ENCODE measurements around the gene L1CAM.

Gene L1CAM

GRCh38 chrX:153922932-153923857 lies 37.2 kb upstream of the L1CAM start:
- peak; percentile 20 for DNase-seq

- peak; percentile 10 for DNase-seq
Observed at GRCh38 chrX:153921511-153922446, 35.8 kb upstream of the L1CAM start.

DNA sequence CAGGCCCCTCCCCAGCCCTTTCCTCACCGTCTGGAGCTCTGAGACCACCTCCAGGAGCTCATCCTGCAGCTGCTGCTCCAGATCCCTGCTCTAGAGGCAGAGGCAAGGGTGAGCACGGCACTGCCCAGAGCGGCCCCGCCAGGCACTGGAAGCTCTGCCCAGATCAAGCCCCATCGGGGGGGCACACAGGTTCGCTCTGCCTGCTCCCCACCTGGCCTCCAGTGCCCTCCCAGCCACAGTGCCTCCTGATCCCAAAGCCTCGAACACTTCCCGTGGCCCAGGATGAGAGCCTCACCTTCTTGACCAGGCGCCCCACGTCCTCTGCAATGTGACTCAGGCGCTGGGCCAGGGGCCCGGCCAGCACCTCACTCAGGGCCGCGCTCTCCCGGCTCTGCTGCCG lies 35.1 kb upstream of the L1CAM start:
- no peak for DNase-seq

GRCh38 chrX:153920546-153920945 lies 34.6 kb upstream of the L1CAM start:
- DNase-seq, result no peak

- no peak for DNase-seq
Observed at GRCh38 chrX:153919281-153919680, 33.3 kb upstream of the L1CAM start.

GRCh38 chrX:153917869-153918268 lies 31.9 kb upstream of the L1CAM start:
- no peak for DNase-seq

- no peak for DNase-seq
Observed at GRCh38 chrX:153913701-153914100, 27.7 kb upstream of the L1CAM start.

- DNase-seq, result no peak
Observed at GRCh38 chrX:153913211-153913610, 27.2 kb upstream of the L1CAM start.

DNA sequence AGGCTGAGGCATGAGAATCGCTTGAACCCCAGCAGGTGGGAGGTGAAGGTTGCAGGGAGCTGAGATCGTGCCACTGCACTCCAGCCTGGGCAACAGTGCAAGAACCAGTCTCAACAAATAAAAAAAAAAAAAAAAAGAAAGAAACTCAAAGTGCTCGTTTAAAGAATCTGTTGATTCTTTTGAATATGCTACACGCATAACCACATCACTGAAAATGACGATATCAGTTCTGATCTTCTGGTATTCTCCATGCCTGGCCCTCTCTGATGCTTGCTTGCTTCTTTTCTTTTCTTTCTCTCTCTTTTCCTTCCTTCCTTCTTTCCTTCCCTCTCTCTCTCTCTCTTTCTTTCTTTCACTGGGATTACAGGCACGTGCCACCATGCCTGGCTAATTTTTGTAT lies 25.8 kb upstream of the L1CAM start:
- no peak for DNase-seq

GRCh38 chrX:153910446-153910845 lies 24.5 kb upstream of the L1CAM start:
- no peak for DNase-seq

GRCh38 chrX:153909980-153910360 lies 24.0 kb upstream of the L1CAM start:
- no peak for DNase-seq

DNA sequence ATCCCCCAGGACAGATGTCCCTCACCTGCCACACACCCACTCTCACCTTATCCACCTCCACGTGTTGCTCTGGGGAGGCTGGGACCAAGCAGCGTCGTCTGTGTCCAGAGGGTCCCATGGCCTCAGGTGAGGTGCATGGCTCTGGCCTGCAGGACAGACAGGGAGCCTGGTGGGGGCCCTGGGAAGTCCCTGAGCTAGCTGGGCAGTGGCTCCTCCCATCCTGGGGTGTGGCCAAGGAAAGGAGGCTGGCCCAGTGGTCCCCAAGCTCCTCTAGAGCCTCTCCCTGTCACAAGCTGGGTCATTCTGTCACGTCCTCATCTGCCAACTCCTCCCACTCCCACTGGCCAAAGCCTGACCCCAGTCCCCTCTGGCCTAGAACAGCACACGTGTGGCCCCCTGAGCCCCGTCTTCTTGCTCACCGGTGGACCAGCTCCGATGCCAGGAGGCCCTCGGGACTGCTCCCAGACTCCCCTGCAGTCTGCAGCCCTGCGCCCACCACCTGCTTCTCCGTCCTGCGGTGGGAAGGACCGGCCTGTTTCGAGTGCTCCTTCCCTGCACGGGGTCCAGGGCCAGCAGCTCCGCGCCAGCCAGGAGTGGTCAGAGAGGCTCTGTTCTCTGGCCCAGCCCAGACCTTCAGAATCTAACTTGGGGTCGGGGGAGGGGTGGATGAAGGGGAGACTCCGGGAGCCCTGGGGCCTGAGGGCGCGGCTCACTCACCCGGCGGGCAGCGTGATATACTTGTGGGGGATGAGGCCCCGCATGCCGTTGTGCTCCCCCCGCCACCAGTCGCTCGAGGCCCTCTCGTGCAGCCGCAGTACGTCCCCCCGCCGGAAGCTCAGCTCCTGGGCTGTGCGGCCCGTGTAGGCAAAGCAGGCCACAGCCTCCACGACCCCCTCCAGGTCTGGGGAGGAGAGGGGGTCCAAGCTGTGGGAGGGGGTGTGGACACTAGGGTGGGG lies 23.3 kb upstream of the L1CAM start:
- no peak for DNase-seq

DNA sequence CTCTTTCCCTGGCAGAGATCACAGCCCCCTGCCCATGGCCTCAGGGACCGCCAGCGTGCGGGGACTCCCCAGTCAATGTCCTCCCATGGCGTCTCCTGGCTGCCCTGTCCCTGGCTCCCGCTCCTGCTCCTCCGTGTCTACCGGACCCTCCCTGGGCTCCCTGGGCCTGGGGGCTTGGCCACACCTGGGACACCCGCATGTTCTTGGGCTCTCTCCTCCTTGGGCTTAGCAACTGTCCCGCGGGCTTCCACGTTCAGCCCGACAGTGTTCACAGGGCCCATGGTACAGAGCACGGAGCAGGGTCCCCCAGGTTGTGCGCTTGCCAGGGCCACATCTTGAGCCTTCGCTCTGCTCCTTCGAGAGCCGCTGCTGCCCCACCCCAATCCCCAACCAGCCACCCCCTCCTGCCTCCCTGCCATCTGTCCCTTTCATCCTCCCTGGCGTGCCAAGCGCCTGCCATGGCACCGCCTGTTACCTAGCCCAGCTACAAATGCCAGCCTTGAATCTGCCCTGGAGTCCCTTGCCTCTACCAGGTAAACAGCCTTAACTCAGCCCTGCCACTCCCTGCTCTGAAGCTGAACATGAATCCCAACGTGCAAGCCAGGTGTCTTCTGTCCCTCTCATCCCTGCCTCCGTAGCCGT lies 22.4 kb upstream of the L1CAM start:
- DNase-seq, result no peak

DNA sequence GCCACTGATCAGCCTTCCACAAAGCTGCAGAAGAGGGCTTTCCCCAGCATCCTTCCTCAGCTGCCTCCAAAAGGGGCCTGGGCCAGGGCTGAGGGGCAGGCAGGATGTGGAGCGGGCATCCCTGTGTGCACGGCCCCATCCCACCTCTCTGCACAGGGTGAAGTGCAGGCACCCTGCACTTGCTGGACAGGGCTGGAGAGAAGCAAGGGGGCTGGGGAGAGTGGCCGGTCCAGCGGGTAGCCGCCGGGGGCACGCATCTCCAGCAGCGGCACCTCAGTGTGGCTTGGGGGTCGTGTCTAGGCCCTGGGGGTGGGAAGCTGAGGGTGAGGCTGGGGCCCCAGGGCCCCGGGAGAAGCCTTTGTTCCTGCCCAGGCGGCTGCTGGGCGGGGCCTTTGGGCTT lies 21.5 kb upstream of the L1CAM start:
- DNase-seq, result no peak

- DNase-seq, result no peak
Observed at GRCh38 chrX:153906126-153906917, 20.3 kb upstream of the L1CAM start.

DNA sequence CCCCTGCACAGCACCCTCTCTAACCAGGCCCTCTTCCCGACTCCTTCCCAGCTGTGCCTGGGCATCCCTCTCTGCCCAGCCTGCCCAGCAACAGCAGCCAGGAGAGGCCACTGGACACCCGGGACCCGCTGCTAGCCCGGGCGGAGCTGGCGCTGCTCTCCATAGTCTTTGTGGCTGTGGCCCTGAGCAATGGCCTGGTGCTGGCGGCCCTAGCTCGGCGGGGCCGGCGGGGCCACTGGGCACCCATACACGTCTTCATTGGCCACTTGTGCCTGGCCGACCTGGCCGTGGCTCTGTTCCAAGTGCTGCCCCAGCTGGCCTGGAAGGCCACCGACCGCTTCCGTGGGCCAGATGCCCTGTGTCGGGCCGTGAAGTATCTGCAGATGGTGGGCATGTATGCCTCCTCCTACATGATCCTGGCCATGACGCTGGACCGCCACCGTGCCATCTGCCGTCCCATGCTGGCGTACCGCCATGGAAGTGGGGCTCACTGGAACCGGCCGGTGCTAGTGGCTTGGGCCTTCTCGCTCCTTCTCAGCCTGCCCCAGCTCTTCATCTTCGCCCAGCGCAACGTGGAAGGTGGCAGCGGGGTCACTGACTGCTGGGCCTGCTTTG lies 19.6 kb upstream of the L1CAM start:
- DNase-seq, result no peak

DNA sequence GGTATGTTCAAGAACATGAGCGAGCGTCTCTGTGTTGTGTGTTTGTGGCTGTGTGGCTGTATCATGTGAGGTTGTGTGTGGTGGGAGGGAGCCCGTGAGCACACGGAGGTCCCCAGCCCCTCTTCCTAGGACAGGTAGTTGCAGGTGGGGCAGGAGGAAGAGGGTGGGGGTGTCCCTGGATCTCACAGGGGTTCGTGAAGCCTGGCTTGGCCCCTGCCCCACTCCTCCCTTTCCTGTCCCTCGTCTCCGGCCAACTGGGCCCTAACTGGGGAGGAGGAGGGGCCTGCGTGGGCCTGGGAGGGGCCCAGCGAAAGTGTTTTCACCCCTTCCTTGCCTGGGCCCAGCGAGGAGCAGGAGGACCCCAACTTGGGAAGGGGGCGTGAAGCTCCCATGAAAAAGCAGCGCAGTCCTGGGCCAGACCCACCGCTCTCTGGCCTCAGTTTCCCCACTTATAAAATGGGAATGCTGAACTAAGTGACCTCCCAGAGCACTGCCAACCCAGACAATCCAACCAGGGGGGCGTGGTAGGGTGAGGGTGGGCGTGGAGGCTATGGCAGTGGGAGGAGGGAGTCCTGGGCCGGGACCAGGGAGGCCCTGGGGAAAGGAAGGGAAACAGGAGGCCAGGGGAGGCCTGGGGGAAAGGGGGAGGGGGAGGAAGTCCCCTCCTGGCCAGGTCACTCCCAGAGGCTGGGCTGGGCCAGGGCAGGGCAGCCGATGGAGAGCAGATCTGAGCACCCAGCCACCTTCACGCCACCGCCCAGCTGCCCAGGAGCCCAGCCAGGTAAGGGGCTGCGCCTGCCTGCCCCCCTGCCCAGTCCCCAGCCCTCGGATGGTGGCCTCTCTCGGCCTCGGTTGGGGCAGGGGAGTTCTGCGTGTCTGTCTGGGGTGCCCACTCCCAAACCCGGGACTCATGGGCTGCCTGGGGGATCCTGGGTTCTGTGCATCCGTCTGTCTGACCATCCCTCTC lies 18.3 kb upstream of the L1CAM start, which contains the start of gene AVPR2:
Gene AVPR2, plus strand, starts transcription at position 683 of the 967 bp plus-strand sequence. CDS start 473 bp downstream, outside the sequence.
- DNase-seq, result no peak

DNA sequence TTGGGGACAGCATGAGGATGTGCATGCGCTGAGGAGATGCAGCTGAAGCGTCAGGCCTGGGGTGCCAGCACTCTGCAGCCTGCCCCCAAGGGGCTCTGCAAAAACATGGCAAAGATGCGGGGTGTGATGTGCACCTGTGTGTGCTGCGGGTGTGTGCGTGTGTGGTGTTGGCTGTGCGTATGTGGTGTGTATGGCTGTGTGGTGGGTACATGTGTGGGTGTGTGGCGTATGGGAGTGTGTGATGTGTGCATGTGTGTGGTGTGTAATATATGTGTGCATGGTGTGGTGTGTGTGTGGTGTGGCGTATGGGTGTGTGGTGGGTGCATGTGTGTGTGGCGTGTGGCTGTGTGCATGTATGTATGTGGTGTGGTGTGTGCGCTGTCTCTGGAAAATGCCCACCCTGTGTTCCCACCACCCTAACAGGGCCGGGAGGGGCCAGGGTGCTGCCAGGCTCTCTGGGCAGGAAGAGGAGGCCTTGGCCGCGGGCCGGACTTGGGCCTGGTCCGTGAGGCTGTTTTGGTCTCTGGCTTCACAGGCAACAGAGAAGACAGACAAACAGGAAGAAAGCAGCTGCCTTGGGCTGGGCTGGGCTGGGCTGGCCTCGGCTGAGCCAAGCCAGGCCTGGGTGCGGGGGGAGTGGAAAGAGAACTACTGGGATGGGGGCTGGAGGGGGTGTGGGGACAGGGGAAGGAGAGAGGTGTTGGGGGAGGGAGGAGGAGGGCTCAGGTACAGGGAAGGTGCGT lies 17.4 kb upstream of the L1CAM start:
- DNase-seq, result no peak

All from fibroblast of skin of abdomen (primary cell).